GM23338 (cell line): Measurements from ENCODE around the gene CIDEA. TPM values are rescaled to one million over a fixed set of nuclear protein-coding genes. Genes with fewer than 3 reads are reported as not detected.

ENCODE experiments used
- ATAC-seq: fragments of 200-7000 bp; cut with Tn5 transposase; 3 replicates; pipeline ENCODE4 v1.9.1; 2020
- DNase-seq: peaks from one replicate; pipeline ENCODE4 v3.0.0-alpha.2; 2015; ENCODE audit warnings: low spot score
- H2AFZ ChIP-seq: fragments of 200-600 bp; sonication (generic); 2 replicates; pipeline ENCODE4 v1.8.0; 2016; ENCODE audit warnings: antibody characterized with exemption, mild to moderate bottlenecking, moderate library complexity
- H3F3A ChIP-seq: fragments of 200-600 bp; sonication (generic); replicated peaks from 2 replicates; pipeline ENCODE4 v1.8.0; 2017; ENCODE audit warnings: antibody characterized with exemption, mixed run types, low read depth
- H3K27ac ChIP-seq: fragments of 200-600 bp; sonication (generic); 2 replicates; pipeline ENCODE4 v1.6.1; 2016; ENCODE audit warnings: low read depth
- H3K27me3 ChIP-seq: fragments of 200-600 bp; sonication (generic); 2 replicates; pipeline ENCODE4 v1.8.0; 2016; ENCODE audit warnings: mild to moderate bottlenecking, mixed run types, moderate library complexity; ENCODE audit not compliant: insufficient read depth
- H3K36me3 ChIP-seq: fragments of 200-600 bp; sonication (generic); 2 replicates; pipeline ENCODE4 v1.8.0; 2016; ENCODE audit warnings: mild to moderate bottlenecking; ENCODE audit not compliant: insufficient read depth
- H3K4me1 ChIP-seq: fragments of 200-600 bp; sonication (generic); 2 replicates; pipeline ENCODE4 v1.8.0; 2016; ENCODE audit warnings: mild to moderate bottlenecking, moderate library complexity; ENCODE audit not compliant: insufficient read depth
- H3K4me2 ChIP-seq: fragments of 200-600 bp; sonication (generic); 2 replicates; pipeline ENCODE4 v1.7.1; 2017; ENCODE audit warnings: mixed run types
- H3K4me3 ChIP-seq: fragments of 200-600 bp; sonication (generic); 2 replicates; pipeline ENCODE4 v1.6.1; 2016; ENCODE audit warnings: mixed run types
- H3K79me2 ChIP-seq: fragments of 200-600 bp; sonication (generic); replicated peaks from 2 replicates; pipeline ENCODE4 v1.8.0; 2017; ENCODE audit warnings: mild to moderate bottlenecking; ENCODE audit not compliant: insufficient read depth
- H3K9me2 ChIP-seq: fragments of 200-600 bp; sonication (generic); 2 replicates; pipeline ENCODE4 v1.8.0; 2017; ENCODE audit not compliant: insufficient read depth
- H4K20me1 ChIP-seq: fragments of 200-600 bp; sonication (generic); replicated peaks from 2 replicates; pipeline ENCODE4 v1.8.0; 2017; ENCODE audit warnings: mild to moderate bottlenecking; ENCODE audit not compliant: insufficient read depth
- H3K27ac Mint-ChIP-seq: 2 replicates; pipeline ENCODE4 v1.8.0; 2020; ENCODE audit warnings: inconsistent platforms, mild to moderate bottlenecking, moderate library complexity, mixed read lengths
- H3K27me3 Mint-ChIP-seq: 3 replicates; pipeline ENCODE4 v1.8.0; 2022; ENCODE audit warnings: low read depth, mild to moderate bottlenecking, moderate library complexity, mixed read lengths, inconsistent platforms; ENCODE audit not compliant: insufficient read depth, poor library complexity
- H3K36me3 Mint-ChIP-seq: 3 replicates; pipeline ENCODE4 v1.8.0; 2021; ENCODE audit warnings: low read depth, mild to moderate bottlenecking, inconsistent platforms, moderate library complexity, mixed read lengths
- H3K4me1 Mint-ChIP-seq: 3 replicates; pipeline ENCODE4 v1.8.0; 2020; ENCODE audit warnings: mild to moderate bottlenecking, inconsistent platforms, mixed read lengths
- H3K4me3 Mint-ChIP-seq: 3 replicates; pipeline ENCODE4 v1.8.0; 2021; ENCODE audit warnings: moderate library complexity, mild to moderate bottlenecking, inconsistent platforms, mixed read lengths
- H3K9me3 Mint-ChIP-seq: 3 replicates; pipeline ENCODE4 v1.8.0; 2020; ENCODE audit warnings: moderate library complexity, mild to moderate bottlenecking, inconsistent platforms, mixed read lengths
- CREB1 ChIP-seq: fragments of 250-450 bp; sonication (Bioruptor Pico); IDR thresholded peaks from 2 replicates; pipeline ENCODE4 v1.5.0; 2020; ENCODE audit warnings: low read depth, mild to moderate bottlenecking, moderate library complexity
- CTCF ChIP-seq, 2 experiments: fragments of 200-600 bp in 1 of 2; sonication (generic) in 1 of 2; conservative IDR thresholded peaks; 2 replicates each; pipeline versions ENCODE4 v1.5.1 to v1.6.1; 2016 to 2017; ENCODE audit warnings: antibody characterized with exemption in 2 of 2, low read depth in 2 of 2, mild to moderate bottlenecking in 2 of 2, moderate library complexity in 1 of 2
- ETS1 ChIP-seq: IDR thresholded peaks from 2 replicates; pipeline ENCODE4 v1.6.1; 2016; ENCODE audit warnings: antibody characterized with exemption
- EZH2 ChIP-seq: fragments of 200-600 bp; sonication (generic); IDR thresholded peaks from one replicate; pipeline ENCODE4 v1.8.0; 2017; ENCODE audit warnings: antibody characterized with exemption, mild to moderate bottlenecking, low read depth; ENCODE audit not compliant: unreplicated experiment
- EZH2phosphoT487 ChIP-seq: fragments of 200-600 bp; sonication (generic); IDR thresholded peaks from one replicate; pipeline ENCODE4 v1.8.1; 2018; ENCODE audit warnings: antibody characterized with exemption; ENCODE audit not compliant: unreplicated experiment
- JUNB ChIP-seq: IDR thresholded peaks from one replicate; pipeline ENCODE4 v1.6.1; 2016; ENCODE audit warnings: antibody characterized with exemption; ENCODE audit not compliant: unreplicated experiment
- NANOG ChIP-seq: IDR thresholded peaks from 2 replicates; pipeline ENCODE4 v1.6.1; 2016; ENCODE audit warnings: antibody characterized with exemption, borderline replicate concordance
- POLR2AphosphoS5 ChIP-seq: IDR thresholded peaks from 2 replicates; pipeline ENCODE4 v1.6.1; 2016; ENCODE audit warnings: antibody characterized with exemption, low read depth
- REST ChIP-seq: IDR thresholded peaks from one replicate; pipeline ENCODE4 v1.6.1; 2018; ENCODE audit warnings: antibody characterized with exemption; ENCODE audit not compliant: unreplicated experiment
- STAT1 ChIP-seq: IDR thresholded peaks from one replicate; pipeline ENCODE4 v1.6.1; 2016; ENCODE audit warnings: antibody characterized with exemption; ENCODE audit not compliant: unreplicated experiment
- ZNF114 ChIP-seq: fragments of 250-450 bp; sonication (Bioruptor Pico); IDR thresholded peaks from 2 replicates; pipeline ENCODE4 v1.5.0; 2020; ENCODE audit warnings: mild to moderate bottlenecking, moderate library complexity
- ZNF331 ChIP-seq: fragments of 250-450 bp; sonication (Bioruptor Pico); IDR thresholded peaks from 2 replicates; pipeline ENCODE4 v1.5.0; 2020; ENCODE audit warnings: low read depth, mild to moderate bottlenecking, moderate library complexity
- ZNF462 ChIP-seq: fragments of 250-450 bp; sonication (Bioruptor Pico); IDR thresholded peaks from 2 replicates; pipeline ENCODE4 v1.5.0; 2020; ENCODE audit warnings: mild to moderate bottlenecking, moderate library complexity
- polyA plus RNA-seq: library from polyadenylated mRNA; unstranded; fragments of >200 nt; fragmentation: Nextera tagmentation; extraction: Ambion mirVana; gene quantifications from 2 replicates; pipeline ENCODE4 v1.2.1, GENCODE V29; 2016
- total RNA-seq: library from RNA; depleted of rRNA; stranded (reverse); fragments of >200 nt; shearing (Covaris generic); gene quantifications from 2 replicates; pipeline ENCODE4 v1.2.3, GENCODE V29; 2014

The CIDEA gene
- total and polyA plus RNA-seq, 2 experiments from 2014 or later: 0.45 TPM; not detected in 1

GRCh38 chr18:12306752-12307700, 52.9 kb downstream of the CIDEA start:
- peaks cover 21% of the 10 kb centered on the region for H3F3A ChIP-seq
- peaks cover 21% of the 10 kb centered on the region for H3K36me3 ChIP-seq
- peak overlapping the region; percentile 96 for H3K4me2 ChIP-seq
- Mint-ChIP-seq H3K4me3 (peak overlapping the region; percentile 79), H3K4me1 (peaks cover 34% of the 10 kb centered on the region), H3K36me3 (peaks cover 26% of the 10 kb centered on the region), H3K27ac (no peak overlapping the region), H3K27me3 (peaks cover 41% of the 10 kb centered on the region), H3K9me3 (peaks cover 9% of the 10 kb centered on the region; the same call in 2 of the 3 replicates)
- peaks cover 32% of the 10 kb centered on the region for H3K27me3 ChIP-seq
- H4K20me1 ChIP-seq: no peaks in the 10 kb centered on the region; the same call in 1 of the 2 replicates
- peak overlapping the region; percentile 50 for H2AFZ ChIP-seq
- no peak overlapping the region for H3K27ac ChIP-seq
- peaks cover 28% of the 10 kb centered on the region for H3K4me1 ChIP-seq
- H3K9me2 ChIP-seq: no peaks in the 10 kb centered on the region
- DNase-seq: peak; percentile 64
- peak overlapping the region; percentile 95 for H3K4me3 ChIP-seq
- TF ChIP-seq ETS1: no peak
- TF ChIP-seq ZNF331 (CRISPR knock-in tag): no peak
- TF ChIP-seq JUNB: no peak
- TF ChIP-seq REST: no peak
- no peak for TF ChIP-seq ZNF462
- TF ChIP-seq ZNF114: no peak
- no peak for TF ChIP-seq EZH2
- TF ChIP-seq POLR2AphosphoS5: no peak
- no peak; a peak in 1 of 4 replicates for TF ChIP-seq CTCF (conservative IDR thresholded peaks at IDR 0.05; ENCODE audit: low read depth in 2 of 2)
- TF ChIP-seq CREB1 (CRISPR knock-in tag): no peak
- no peak for TF ChIP-seq EZH2phosphoT487
- TF ChIP-seq NANOG: no peak
- TF ChIP-seq STAT1: no peak
- ATAC-seq: peak; percentile 7
- H3K79me2 ChIP-seq: peaks cover 35% of the 10 kb centered on the region
